Ovary (tissue), 3 donors: ENCODE measurements around the gene ANXA5.

ENCODE experiments used
- CTCF ChIP-seq, 3 donors: fragments of 450-650 bp in 2 of 3; fragments of 200-600 bp in 1 of 3; IDR thresholded peaks; one replicate each; pipeline versions ENCODE4 v1.5.1 to v1.8.0; 2016 to 2022; ENCODE audit warnings: antibody characterized with exemption in 3 of 3, mild to moderate bottlenecking in 1 of 3
- EP300 ChIP-seq: sonication (generic); formaldehyde crosslinking; IDR thresholded peaks from one replicate; pipeline ENCODE4 v1.6.1; 2017; ENCODE audit warnings: antibody characterized with exemption
- POLR2A ChIP-seq: fragments of 450-650 bp; IDR thresholded peaks from one replicate; pipeline ENCODE4 v1.6.1; 2017; ENCODE audit warnings: antibody characterized with exemption, mild to moderate bottlenecking, moderate library complexity
- donor health status: DM: no; HTN: no; CAD: no.

- TF ChIP-seq CTCF (IDR thresholded peaks at IDR 0.05): no peak
- no peak for TF ChIP-seq EP300
- TF ChIP-seq POLR2A: no peak
These were observed 31.4 kb downstream of the ANXA5 start for GRCh38 chr4:121665371-121665770.
